GM21717 (cell line): Measurements from ENCODE around the gene GATC.
"Not testable (repeated sequence)": the region's sequence is repeated elsewhere in the genome, so short reads cannot be mapped to it uniquely, and the experiment has no call there.

Experiments
- ATAC-seq: cut with Tn5 transposase; IDR thresholded peaks from one replicate; pipeline ENCODE4 v1.9.1; 2021; ENCODE audit warnings: mild to moderate bottlenecking, moderate library complexity; ENCODE audit not compliant: unreplicated experiment

The GATC gene

GRCh38 chr12:120468821-120469449, 22.7 kb downstream of the GATC start:
- peak; percentile 27 for ATAC-seq

- ATAC-seq, result peak; percentile 80
Measured at GRCh38 chr12:120469450-120470149, 23.4 kb downstream of the GATC start, which contains the start of gene SRSF9. TSS of gene SRSF9 (minus strand) at chr12:120469748. CDS start at chr12:120469609, 139 bp downstream.

GRCh38 chr12:120470150-120470784, 24.0 kb downstream of the GATC start:
- peak; percentile 12 for ATAC-seq

GRCh38 chr12:120472521-120472920, 26.3 kb downstream of the GATC start:
- ATAC-seq, result no peak

- ATAC-seq, result no peak
Measured at GRCh38 chr12:120473807-120474615, 27.8 kb downstream of the GATC start.

- ATAC-seq, result no peak
Measured at GRCh38 chr12:120474616-120474960, 28.3 kb downstream of the GATC start.

- no peak for ATAC-seq
Measured at GRCh38 chr12:120475643-120476042, 29.4 kb downstream of the GATC start.

GRCh38 chr12:120479458-120479857, 33.2 kb downstream of the GATC start:
- no peak for ATAC-seq

GRCh38 chr12:120480211-120480610, 34.0 kb downstream of the GATC start:
- no peak for ATAC-seq

- no peak for ATAC-seq
Measured at GRCh38 chr12:120481022-120481767, 35.0 kb downstream of the GATC start.

- no peak for ATAC-seq
Measured at GRCh38 chr12:120483621-120484020, 37.4 kb downstream of the GATC start.

- no peak for ATAC-seq
Measured at GRCh38 chr12:120485961-120486881, 40.0 kb downstream of the GATC start.

- ATAC-seq, result not testable (repeated sequence)
Measured at GRCh38 chr12:120487552-120487951, 41.3 kb downstream of the GATC start.

GRCh38 chr12:120488057-120488640, 41.9 kb downstream of the GATC start:
- ATAC-seq, result no peak

- no peak for ATAC-seq
Measured at GRCh38 chr12:120489018-120489417, 42.8 kb downstream of the GATC start.

GRCh38 chr12:120490325-120490724, 44.1 kb downstream of the GATC start:
- ATAC-seq, result no peak

- no peak for ATAC-seq
Measured at GRCh38 chr12:120490833-120491512, 44.7 kb downstream of the GATC start.

- ATAC-seq, result no peak
Measured at GRCh38 chr12:120495186-120495730, 49.0 kb downstream of the GATC start.
